Fibroblast of pulmonary artery (primary cell): Measurements from ENCODE around the gene SH3BP5.

ENCODE experiments used
- DNase-seq: peaks from one replicate; pipeline ENCODE4 v3.0.0-alpha.2; 2010; ENCODE audit warnings: low read depth
- H3K4me3 ChIP-seq: replicated peaks from 2 replicates; pipeline ENCODE4 v1.5.1; 2011; ENCODE audit warnings: low read depth, mild to moderate bottlenecking, control low read depth, low read length, moderate library complexity
- CTCF ChIP-seq: IDR thresholded peaks from 2 replicates; pipeline ENCODE4 v1.5.1; 2011; ENCODE audit warnings: mild to moderate bottlenecking, control low read depth, low read length, inconsistent platforms; ENCODE audit errors: missing control alignments

The SH3BP5 gene

DNA sequence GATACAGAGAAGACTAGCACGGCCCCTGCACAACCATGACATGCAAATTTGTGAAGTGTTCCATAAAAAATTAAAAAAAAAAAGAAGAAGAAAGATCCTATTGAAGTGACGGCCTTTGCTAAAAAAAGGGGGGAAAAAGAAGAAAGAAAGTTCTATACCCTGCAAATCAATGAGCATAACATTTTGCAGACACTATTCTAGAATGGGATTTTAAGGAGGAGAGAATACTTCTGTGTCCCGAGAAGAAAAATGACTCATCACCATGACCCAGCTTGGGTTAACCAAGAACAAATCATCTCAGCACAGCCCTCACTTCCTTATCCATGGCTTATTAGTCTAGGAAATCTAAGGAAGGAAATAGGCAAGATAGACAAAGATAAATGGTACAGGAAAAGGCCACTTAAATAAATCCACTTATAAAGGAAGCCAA is 7.4 kb upstream of the SH3BP5 start:
- TF ChIP-seq CTCF: no peak
- peak; percentile 59 for DNase-seq
- no peak overlapping the region for H3K4me3 ChIP-seq

DNA sequence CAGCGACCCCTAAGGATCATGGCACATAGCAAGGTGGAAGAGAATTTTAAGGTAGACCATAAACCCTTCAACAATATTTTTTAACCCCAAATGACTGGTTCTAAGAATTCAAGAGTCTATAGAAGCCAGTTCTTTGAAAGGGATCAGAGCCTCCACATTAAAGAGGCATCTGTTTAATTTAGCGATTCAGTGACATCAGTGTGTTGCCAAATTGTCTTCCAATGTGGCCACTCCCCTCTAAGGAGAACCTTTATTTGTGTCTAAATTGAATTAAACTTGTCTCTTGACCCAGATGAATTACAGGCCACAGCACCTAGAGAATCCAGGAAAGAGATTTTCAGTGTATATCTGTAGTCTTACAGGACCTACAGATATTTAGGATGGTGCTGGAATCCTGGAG is 6.6 kb upstream of the SH3BP5 start:
- no peak for TF ChIP-seq CTCF
- no peak for DNase-seq
- no peak overlapping the region for H3K4me3 ChIP-seq

- no peak for TF ChIP-seq CTCF
- H3K4me3 ChIP-seq: no peak overlapping the region
- no peak for DNase-seq
Measured at GRCh38 chr3:15337963-15338362, 5.6 kb upstream of the SH3BP5 start.

DNA sequence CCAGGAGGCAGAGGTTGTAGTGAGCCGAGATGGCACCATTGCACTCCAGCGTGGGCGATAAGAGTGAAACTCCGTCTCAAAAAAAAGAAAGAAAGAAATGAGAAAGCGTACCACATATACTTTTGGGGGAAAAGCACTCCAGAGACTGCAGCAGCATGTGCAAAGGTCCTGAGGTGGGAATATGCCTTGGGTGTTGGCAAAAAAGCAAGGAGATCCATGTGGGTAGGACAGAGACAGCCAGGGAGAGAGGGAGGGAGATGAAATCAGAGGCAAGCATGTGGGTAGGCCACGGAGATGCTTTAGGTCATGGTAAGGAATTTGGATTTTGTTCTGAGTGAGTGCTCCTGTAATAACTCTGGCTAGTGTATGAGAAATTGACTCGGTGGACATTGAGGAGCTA is 3.7 kb upstream of the SH3BP5 start:
- no peak for TF ChIP-seq CTCF
- DNase-seq: no peak
- no peak overlapping the region for H3K4me3 ChIP-seq

GRCh38 chr3:15333956-15334263 is 1.5 kb upstream of the SH3BP5 start:
- TF ChIP-seq CTCF: no peak

GRCh38 chr3:15333099-15333955 is 941 bp upstream of the SH3BP5 start:
- no peak overlapping the region for H3K4me3 ChIP-seq
- DNase-seq: no peak
- TF ChIP-seq CTCF: no peak

More at GRCh38 chr3:15333956-15334263, 1.5 kb upstream of the SH3BP5 start:
- no peak overlapping the region for H3K4me3 ChIP-seq
- no peak for DNase-seq
